B cell (primary cell): ENCODE results near the gene KRT84.

Experiments used
- CTCF ChIP-seq: fragments of 200-600 bp; IDR thresholded peaks from one replicate; pipeline ENCODE4 v1.8.0; 2022; ENCODE audit warnings: antibody characterized with exemption, mild to moderate bottlenecking
- EZH2 ChIP-seq: IDR thresholded peaks from 2 replicates; pipeline ENCODE4 v1.6.1; 2012; ENCODE audit warnings: borderline replicate concordance, low read depth, mild to moderate bottlenecking, moderate library complexity, low read length; ENCODE audit not compliant: insufficient read depth, poor library complexity, severe bottlenecking

- no peak for TF ChIP-seq CTCF
- TF ChIP-seq EZH2: no peak
Observed at GRCh38 chr12:52362118-52362726, 23.2 kb downstream of the KRT84 start.
